Choroid plexus epithelial cell (primary cell): ENCODE results near the gene MECR.

Source experiments
- DNase-seq: peaks from one replicate; pipeline ENCODE4 v3.0.0-alpha.2; 2010; ENCODE audit warnings: low read depth
- H3K4me3 ChIP-seq: 2 replicates; pipeline ENCODE4 v1.5.1; 2011; ENCODE audit warnings: low read depth, mild to moderate bottlenecking, control low read depth, low read length, moderate library complexity
- CTCF ChIP-seq: conservative IDR thresholded peaks from 2 replicates; pipeline ENCODE4 v1.5.1; 2011; ENCODE audit warnings: low read depth, mild to moderate bottlenecking, control low read depth, inconsistent platforms, low read length, moderate library complexity

The MECR gene

GRCh38 chr1:29217633-29218032 is 13.1 kb downstream of the MECR start:
- DNase-seq: no peak
- TF ChIP-seq CTCF: no peak

GRCh38 chr1:29213055-29213454 is 17.7 kb downstream of the MECR start:
- no peak overlapping the region for H3K4me3 ChIP-seq
- no peak for DNase-seq
- TF ChIP-seq CTCF: no peak

More at GRCh38 chr1:29217633-29218032, 13.1 kb downstream of the MECR start:
- H3K4me3 ChIP-seq: no peak overlapping the region

- H3K4me3 ChIP-seq: no peak overlapping the region
- no peak for TF ChIP-seq CTCF
- no peak for DNase-seq
Observed at GRCh38 chr1:29211086-29212030, 19.4 kb downstream of the MECR start.

GRCh38 chr1:29210278-29211085 is 20.3 kb downstream of the MECR start:
- H3K4me3 ChIP-seq: no peak overlapping the region
- DNase-seq: no peak
- no peak for TF ChIP-seq CTCF

GRCh38 chr1:29209173-29209572 is 21.6 kb downstream of the MECR start:
- no peak for TF ChIP-seq CTCF
- H3K4me3 ChIP-seq: no peak overlapping the region
- DNase-seq: peak; percentile 52

GRCh38 chr1:29208442-29208841 is 22.3 kb downstream of the MECR start:
- no peak overlapping the region for H3K4me3 ChIP-seq
- no peak for TF ChIP-seq CTCF
- no peak for DNase-seq
